ENCODE results near the gene CA7.

CA7 gene

DNA sequence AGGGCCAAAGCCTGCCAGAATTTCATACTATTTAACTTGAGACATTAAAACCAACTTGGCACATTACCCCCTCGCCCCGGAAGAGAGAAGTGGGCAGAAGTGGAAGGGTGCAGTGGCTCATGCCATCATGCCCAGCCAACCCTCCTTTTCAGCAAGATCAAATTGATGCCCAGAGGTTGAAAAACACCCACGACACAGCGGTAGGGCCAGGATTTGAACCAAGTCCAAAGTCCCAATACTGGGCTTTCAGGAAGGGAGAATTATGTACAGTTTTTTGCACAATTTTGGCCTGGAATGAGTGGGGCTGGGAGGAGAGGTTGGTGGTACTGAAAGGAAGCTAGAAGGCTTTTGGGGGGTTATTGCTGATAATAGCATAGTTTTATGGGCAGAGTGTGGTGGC is 47.1 kb downstream of the CA7 start:
- DNase-seq (ENCODE audit: low read depth in 1 of 2, low spot score in 1 of 2), result no peak
- TF ChIP-seq, protein P1, sequence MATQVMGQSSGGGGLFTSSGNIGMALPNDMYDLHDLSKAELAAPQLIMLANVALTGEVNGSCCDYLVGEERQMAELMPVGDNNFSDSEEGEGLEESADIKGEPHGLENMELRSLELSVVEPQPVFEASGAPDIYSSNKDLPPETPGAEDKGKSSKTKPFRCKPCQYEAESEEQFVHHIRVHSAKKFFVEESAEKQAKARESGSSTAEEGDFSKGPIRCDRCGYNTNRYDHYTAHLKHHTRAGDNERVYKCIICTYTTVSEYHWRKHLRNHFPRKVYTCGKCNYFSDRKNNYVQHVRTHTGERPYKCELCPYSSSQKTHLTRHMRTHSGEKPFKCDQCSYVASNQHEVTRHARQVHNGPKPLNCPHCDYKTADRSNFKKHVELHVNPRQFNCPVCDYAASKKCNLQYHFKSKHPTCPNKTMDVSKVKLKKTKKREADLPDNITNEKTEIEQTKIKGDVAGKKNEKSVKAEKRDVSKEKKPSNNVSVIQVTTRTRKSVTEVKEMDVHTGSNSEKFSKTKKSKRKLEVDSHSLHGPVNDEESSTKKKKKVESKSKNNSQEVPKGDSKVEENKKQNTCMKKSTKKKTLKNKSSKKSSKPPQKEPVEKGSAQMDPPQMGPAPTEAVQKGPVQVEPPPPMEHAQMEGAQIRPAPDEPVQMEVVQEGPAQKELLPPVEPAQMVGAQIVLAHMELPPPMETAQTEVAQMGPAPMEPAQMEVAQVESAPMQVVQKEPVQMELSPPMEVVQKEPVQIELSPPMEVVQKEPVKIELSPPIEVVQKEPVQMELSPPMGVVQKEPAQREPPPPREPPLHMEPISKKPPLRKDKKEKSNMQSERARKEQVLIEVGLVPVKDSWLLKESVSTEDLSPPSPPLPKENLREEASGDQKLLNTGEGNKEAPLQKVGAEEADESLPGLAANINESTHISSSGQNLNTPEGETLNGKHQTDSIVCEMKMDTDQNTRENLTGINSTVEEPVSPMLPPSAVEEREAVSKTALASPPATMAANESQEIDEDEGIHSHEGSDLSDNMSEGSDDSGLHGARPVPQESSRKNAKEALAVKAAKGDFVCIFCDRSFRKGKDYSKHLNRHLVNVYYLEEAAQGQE (IDR thresholded peaks at IDR 0.05; ENCODE audit: insufficient replicate concordance, low read depth), result no peak
- TF ChIP-seq, protein P2, sequence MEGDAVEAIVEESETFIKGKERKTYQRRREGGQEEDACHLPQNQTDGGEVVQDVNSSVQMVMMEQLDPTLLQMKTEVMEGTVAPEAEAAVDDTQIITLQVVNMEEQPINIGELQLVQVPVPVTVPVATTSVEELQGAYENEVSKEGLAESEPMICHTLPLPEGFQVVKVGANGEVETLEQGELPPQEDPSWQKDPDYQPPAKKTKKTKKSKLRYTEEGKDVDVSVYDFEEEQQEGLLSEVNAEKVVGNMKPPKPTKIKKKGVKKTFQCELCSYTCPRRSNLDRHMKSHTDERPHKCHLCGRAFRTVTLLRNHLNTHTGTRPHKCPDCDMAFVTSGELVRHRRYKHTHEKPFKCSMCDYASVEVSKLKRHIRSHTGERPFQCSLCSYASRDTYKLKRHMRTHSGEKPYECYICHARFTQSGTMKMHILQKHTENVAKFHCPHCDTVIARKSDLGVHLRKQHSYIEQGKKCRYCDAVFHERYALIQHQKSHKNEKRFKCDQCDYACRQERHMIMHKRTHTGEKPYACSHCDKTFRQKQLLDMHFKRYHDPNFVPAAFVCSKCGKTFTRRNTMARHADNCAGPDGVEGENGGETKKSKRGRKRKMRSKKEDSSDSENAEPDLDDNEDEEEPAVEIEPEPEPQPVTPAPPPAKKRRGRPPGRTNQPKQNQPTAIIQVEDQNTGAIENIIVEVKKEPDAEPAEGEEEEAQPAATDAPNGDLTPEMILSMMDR (IDR thresholded peaks at IDR 0.05; ENCODE audit: insufficient read depth, low read length), result no peak
- no peak for TF ChIP-seq POLR2AphosphoS5 (IDR thresholded peaks at IDR 0.05; ENCODE audit: low read depth)
- TF ChIP-seq SPI1 (IDR thresholded peaks at IDR 0.05; ENCODE audit: borderline replicate concordance, low read depth), result no peak
- TF ChIP-seq GABPA (IDR thresholded peaks at IDR 0.05; ENCODE audit: low read depth), result no peak
- no peaks in the 10 kb centered on the region for H3K27me3 ChIP-seq (ENCODE audit: insufficient read depth, poor library complexity, severe bottlenecking)
- no peak overlapping the region for H3K4me3 ChIP-seq (replicated peaks; ENCODE audit: insufficient read depth, low read length)
- no peak overlapping the region for H3K27ac ChIP-seq (replicated peaks)

DNA sequence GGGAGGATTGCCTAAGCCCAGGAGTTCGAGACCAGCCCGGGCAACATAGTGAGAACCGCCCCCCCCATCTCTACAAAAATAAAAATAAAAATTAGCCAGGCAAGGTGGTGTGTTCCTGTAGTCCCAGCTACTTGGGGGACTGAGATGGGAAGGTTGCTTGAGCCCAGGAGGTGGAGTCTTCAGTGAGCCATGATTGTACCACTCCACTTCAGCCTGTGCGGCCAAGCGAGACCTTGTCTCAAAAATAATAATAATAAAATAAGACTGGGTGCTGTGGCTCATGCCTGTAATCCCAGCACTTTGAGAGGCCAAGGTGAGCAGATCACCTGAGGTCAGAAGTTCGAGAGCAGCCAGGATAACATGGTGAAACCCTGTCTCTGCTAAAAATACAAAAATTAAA is 47.6 kb downstream of the CA7 start:
- TF ChIP-seq POLR2AphosphoS5 (IDR thresholded peaks at IDR 0.05; ENCODE audit: low read depth) (no peak), GABPA (IDR thresholded peaks at IDR 0.05; ENCODE audit: low read depth) (no peak), SPI1 (IDR thresholded peaks at IDR 0.05; ENCODE audit: borderline replicate concordance, low read depth) (no peak)
- TF ChIP-seq, protein P1 (IDR thresholded peaks at IDR 0.05; ENCODE audit: insufficient replicate concordance, low read depth), result no peak
- TF ChIP-seq, protein P2 (IDR thresholded peaks at IDR 0.05; ENCODE audit: insufficient read depth, low read length), result no peak
- DNase-seq (ENCODE audit: low read depth in 1 of 2, low spot score in 1 of 2), result no peak
- H3K27me3 ChIP-seq (ENCODE audit: insufficient read depth, poor library complexity, severe bottlenecking), result no peaks in the 10 kb centered on the region
- no peak overlapping the region for H3K4me3 ChIP-seq (replicated peaks; ENCODE audit: insufficient read depth, low read length)
- H3K27ac ChIP-seq (replicated peaks), result no peak overlapping the region

DNA sequence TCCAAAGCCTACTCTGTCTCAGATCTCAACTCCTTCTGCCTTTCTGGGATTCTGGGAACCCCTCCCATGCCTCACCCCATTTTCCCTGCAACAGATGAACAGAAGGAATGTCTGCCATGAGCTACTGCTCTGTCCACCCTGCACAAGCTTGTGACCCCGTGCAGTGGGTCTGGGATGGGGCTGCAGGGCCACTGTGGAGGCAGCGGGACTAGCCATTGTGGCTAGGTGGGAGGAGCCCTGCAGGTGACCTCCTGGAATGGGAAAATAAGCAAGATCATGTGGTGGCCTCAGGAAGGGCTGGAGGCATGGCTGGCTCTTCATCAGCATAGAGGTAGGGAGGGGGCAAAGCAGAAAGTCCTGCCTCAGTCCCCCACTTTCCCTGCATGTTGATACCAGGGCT is 49.8 kb downstream of the CA7 start:
- TF ChIP-seq GABPA (IDR thresholded peaks at IDR 0.05; ENCODE audit: low read depth) (no peak), POLR2AphosphoS5 (IDR thresholded peaks at IDR 0.05; ENCODE audit: low read depth) (no peak), SPI1 (IDR thresholded peaks at IDR 0.05; ENCODE audit: borderline replicate concordance, low read depth) (no peak)
- TF ChIP-seq, protein P1 (IDR thresholded peaks at IDR 0.05; ENCODE audit: insufficient replicate concordance, low read depth), result no peak
- TF ChIP-seq, protein P2 (IDR thresholded peaks at IDR 0.05; ENCODE audit: insufficient read depth, low read length), result no peak
- Histone ChIP-seq H3K27me3 (ENCODE audit: insufficient read depth, poor library complexity, severe bottlenecking) (no peaks in the 10 kb centered on the region), H3K4me3 (replicated peaks; ENCODE audit: insufficient read depth, low read length) (no peak overlapping the region), H3K27ac (replicated peaks) (no peak overlapping the region)
- DNase-seq (ENCODE audit: low read depth in 1 of 2, low spot score in 1 of 2), result no peak
